Activated CD8-positive, alpha-beta memory T cell treated with anti-CD3 and anti-CD28 coated beads, Interleukin-2, amount 50 U/mL, for 48 hours (primary cell): ENCODE results near the gene TSPAN31.

Experiments
- DNase-seq: peaks from one replicate; pipeline ENCODE4 v3.0.0-alpha.2; 2020

TSPAN31 gene

GRCh38 chr12:57754411-57755193 is 9.8 kb downstream of the TSPAN31 start, which contains the start of gene MARCHF9:
Gene MARCHF9, plus strand, starts transcription at chr12:57755103. Its CDS starts 426 bp downstream, at chr12:57755529.
- peak; percentile 87 for DNase-seq

- DNase-seq, result no peak
Measured at GRCh38 chr12:57755194-57755453, 10.3 kb downstream of the TSPAN31 start.

GRCh38 chr12:57755454-57756372 is 10.9 kb downstream of the TSPAN31 start:
- no peak for DNase-seq

- DNase-seq, result peak; percentile 87
Measured at GRCh38 chr12:57756406-57757341, 11.8 kb downstream of the TSPAN31 start.

- no peak for DNase-seq
Measured at GRCh38 chr12:57757771-57758170, 12.9 kb downstream of the TSPAN31 start.

- DNase-seq, result no peak
Measured at GRCh38 chr12:57758552-57759359, 13.9 kb downstream of the TSPAN31 start.

DNA sequence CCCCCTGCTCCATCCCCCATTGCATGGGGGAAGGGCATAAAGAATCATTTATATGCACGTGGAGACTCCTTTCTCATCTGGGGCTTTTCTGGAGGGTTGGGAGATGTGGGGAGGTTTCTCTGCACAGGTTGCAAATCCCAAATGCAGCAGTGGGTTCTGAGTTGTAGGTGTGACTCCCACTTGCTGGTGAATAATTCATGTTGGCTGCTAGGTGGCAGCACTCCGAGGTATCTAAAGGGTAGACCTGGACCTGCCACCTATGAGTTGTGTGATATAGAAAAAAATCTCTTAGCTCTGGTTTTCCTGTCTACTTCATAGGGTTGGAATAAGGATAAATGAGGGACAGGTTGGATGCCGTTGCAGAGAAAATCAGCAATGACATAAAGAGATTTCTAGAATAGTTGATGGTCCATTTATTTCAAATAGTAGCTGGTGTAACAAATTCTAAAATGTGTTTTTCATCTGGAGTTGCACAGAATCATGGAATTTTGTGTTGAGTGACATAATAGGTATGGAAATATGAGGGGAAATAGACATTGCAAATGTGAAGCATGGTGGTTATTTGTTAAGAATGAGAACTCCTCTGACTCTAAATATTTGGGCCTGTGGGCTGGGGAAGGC is 14.6 kb downstream of the TSPAN31 start:
- no peak for DNase-seq

DNA sequence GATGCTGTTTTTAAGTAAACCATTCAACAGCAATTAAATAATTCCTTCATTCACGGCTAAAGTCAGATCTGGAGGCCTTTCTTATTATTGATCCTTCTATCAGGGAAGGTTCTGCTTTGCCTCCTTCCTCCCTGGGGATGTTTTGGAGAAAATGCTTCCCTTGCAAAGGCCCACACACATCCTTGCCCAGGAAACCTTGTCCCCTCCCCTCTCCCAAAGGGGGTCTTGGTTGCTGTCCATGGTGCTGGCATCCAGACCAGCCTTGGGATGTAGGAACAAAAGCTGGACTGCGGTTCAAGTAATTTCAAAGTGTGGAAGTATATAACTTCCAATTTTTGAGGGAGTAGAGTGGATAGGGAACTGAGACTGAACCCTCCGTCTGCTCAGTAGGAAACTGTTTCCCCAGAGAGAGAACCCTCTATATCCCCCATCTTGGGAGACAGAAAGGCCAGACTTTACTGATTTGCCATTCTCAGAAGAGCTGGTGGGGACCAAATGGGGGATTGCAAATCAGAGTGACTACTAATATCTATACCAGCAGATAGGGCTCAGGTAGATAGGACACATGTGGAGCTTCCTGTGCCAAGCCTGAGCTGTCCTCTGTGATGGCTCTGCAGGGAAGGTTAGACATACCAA is 15.6 kb downstream of the TSPAN31 start:
- DNase-seq, result no peak

DNA sequence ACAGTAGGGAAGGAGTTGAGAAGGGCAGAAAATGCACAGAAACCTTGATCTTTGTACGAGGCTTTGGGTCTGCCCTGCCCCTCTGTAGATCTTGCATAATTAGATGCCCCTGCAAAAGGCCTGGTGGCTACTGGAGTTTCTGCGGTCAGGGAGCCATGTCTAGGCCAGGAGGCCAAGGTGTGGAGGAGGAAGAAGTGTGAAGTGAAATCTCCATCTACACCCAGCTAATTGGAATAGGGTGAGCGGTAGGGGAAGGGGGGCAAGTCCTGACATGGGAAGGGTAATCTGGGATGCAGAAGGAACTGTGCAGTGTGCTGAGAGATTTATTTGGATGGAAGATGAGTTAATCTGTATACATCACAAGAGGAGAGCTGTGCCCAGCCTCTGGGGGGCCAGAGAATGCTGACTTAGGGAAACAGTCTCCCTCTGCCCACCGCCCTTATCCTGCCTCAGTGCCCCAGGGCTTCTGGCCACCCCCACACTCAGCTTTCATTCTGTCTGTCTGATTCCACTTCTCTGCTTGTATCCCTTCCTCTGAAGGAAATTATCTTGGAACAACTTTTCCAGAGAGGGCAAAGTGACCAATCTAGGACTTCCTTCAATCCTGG is 16.7 kb downstream of the TSPAN31 start:
- no peak for DNase-seq

DNA sequence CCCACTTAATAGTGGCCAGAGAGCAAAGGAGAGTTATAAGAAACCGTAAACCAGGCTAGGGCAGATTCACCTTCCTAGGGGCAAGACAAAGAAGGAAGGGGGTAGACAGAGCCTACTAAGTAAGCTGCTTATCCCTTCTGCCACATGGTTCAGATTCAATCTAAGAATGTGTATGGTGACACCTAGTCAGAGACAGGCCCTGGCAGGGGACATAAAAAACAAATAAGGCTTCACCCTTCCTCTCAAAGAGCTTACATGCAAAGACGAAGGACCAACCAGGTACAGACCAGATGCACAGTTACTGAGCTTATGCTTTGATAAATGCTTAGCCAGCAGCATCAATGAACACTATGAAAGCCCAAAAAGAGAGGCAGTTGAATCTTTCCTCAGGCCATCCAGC is 17.6 kb downstream of the TSPAN31 start:
- no peak for DNase-seq

- DNase-seq, result no peak
Measured at GRCh38 chr12:57763881-57764661, 19.2 kb downstream of the TSPAN31 start.

DNA sequence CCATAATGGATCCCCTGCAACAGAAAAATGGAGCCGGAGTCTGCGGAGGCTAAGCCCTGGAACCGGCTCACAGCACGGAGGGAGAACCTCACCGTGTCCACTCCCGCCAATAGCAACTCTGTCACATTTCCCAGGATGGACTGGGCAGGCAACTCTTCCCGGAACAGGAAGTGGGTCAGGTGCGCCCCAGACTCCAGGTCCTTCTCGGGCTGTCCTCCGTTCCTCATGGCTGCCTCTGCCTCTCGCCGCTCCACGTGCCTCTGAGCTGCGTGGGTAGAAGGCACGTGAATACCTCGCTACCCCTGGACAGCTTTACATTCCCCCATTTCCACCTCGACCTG is 19.8 kb downstream of the TSPAN31 start:
- no peak for DNase-seq

DNA sequence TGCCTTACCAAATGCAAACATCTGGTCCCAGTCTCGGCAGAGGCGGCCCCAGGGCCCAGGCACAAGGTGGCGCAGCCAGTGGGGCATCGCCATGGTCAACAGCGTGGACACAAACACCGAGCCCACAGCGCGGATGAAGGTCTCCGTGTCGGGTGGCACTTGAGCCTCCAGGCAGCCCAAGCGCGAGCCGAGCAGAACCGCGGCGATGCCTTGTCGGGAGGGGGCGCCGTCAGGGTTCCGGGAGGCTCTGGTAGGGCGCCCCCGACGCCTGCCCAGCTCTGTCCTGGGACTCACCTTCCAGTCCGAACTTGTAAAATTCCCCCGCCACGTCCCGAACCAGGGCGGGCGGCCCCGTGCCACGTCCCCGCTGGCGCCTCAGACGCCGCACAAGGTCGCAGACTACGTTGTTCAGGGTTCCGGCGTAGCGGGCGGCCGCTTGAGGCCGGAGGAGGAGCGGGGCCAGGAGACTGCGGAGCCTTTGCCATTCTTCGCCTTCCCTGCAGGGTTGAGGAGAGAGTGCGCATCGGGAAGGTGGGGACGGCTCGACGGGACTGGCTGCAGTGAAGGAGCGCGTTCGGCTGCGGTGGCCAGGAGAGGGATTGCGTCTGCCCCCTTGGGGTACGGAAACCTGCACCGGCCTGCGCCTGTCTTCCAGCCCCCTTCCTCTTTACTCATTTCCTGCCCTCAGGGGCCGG is 20.3 kb downstream of the TSPAN31 start:
- peak; percentile 83 for DNase-seq

DNA sequence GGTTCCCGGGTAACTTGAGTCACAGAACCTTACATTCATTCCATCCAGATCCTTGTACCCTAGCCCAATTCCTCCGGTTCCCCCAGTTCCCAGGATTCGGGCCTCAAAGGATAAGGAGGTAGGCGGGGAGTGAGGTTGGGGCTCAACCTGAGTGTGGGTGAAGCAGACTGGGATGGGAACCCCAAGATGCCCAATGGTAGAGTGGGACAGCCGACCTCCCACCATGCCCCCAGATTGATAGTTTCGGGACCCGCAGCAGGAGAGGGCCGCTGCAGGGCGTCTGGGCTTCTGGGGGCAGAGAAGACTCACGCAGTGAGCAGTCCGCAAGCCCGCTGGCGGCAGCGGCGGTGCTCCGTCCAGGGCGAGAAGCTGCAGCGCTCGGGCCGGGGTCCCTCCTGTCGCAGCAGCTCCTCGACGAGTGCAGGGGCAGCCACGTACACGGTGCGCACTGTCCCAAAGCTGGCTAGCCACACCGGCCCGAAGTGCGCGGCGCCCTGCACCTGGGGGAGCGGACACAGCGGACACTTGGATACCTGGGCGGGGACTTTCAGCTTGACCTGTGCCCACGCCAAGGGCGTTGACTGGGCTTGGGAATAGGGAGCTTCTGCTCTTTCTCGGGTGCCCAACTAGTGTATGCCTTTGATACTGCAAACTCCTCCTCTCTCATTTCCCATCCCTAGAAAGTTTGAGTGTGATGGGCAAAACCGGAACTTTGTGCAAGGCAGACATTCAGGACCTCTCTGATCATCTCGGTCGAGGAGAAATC is 21.0 kb downstream of the TSPAN31 start:
- DNase-seq, result no peak

DNA sequence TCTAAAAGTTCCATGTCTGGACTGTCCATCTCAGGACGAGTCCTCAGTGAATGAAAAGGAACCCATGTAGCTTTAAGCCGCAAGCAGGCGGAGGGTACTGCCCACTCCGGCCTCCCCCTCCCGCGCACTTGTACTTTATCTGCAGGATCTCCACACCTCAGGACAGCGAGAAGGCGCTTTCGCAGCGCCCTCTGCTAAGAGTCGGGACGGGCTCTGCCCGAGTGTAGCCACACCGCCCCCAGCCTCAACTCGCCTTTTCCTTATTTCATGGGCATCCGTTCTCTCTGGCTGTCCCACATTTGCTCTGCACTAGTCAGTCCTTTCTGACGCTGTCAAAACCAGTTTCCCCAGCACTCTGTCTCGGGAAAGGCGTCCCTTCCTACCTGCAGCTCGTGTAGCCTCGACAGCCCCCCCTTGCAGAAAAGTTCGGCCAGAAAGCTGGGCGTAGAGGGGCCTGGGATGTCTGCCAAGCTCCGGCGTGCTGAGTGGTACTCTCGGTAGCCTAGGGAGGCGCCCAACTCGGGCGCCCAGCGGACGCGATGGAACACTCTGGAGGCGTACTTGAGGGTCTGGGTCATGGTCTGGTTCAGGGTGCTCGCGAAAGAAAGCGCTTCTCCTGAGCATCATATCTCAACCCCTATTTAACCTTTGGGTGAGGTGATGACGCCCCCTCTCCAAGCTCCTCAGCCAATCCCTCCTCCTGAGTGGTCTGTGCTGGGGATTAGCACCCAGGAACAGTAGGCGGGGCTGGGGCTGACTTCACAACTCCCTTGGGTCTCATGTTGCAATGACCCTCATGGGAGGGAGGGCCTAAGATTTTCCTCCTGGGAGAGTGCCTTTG is 21.8 kb downstream of the TSPAN31 start, which contains the start of gene CYP27B1:
Gene CYP27B1 (minus strand): TSS at position 615 of the 841 bp plus-strand sequence. CDS start 37 bp downstream, at position 578.
- peak; percentile 73 for DNase-seq

DNA sequence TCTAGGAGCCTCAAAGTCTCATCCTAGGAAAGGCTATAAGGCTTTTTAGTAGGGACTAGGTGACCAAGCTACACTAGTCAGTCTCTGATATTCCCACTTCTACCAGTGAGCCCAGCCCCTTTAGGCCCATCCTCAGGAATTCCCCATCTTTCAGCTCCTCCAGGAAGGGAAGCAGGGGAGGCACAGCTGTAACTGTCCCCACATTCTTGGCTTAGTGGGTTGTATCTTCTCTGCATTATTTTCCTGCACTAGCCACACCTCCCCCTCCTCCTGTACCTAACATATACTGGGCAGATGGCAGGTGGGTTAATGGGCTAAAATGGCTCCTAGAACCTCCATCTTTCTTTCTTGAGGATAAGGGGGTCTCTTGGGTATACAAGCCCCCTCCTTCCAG is 22.5 kb downstream of the TSPAN31 start:
- no peak for DNase-seq

GRCh38 chr12:57767876-57768275 is 23.0 kb downstream of the TSPAN31 start:
- DNase-seq, result no peak
